Stimulated activated CD8-positive, alpha-beta memory T cell treated with anti-CD3 and anti-CD28 coated beads, Interleukin-7, amount 100 ng/mL, for 24 hours (primary cell): ENCODE measurements around the gene ELL.
"Not testable (repeated sequence)": the region's sequence is repeated elsewhere in the genome, so short reads cannot be mapped to it uniquely, and the experiment has no call there.

Experiments
- DNase-seq: peaks from one replicate; pipeline ENCODE4 v3.0.0-alpha.2; 2020; ENCODE audit warnings: low read depth

ELL gene

DNA sequence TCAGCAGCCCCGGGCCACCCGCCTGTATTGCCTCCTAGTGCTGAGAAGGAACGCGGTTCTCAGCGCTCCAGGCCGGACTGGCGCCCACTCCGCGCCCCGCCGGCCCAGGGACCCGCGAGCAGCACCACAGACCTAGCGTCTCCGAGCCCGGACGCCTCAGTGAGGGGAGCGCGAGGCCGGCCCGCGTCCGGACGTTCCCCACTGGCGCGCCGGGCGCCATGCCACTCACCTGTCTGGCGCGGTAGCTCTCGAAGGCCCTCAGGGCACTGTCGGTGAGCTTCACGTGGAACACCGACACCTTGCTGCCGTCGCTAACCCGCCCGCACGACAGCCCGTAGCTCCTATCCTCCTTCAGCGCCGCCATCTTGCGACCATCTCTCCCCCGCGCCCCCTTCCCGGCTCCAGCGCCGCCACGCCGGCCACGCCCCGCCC, at the start of gene ELL:
ELL (minus strand) TSS at position 379 of the 432 bp plus-strand sequence; CDS start at position 364, 15 bp downstream.
- no peak for DNase-seq

DNA sequence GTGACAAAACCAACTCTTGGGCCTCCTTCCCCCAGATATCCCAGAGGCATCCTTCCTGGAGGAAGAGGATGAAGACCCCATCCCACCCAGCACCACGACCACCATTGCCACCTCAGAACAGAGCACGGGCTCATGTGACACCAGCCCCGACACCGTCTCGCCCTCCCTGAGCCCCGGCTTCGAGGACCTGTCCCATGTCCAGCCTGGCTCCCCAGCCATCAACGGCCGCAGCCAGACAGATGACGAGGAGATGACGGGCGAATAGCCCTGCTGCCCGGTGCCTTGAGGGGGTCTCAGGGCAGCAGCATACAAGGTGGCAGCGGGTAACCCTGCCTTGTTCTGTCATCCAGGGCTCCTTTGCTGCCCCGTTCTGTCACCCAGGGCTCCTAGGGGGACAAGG, 46.5 kb upstream of the ELL start:
- no peak for DNase-seq

DNA sequence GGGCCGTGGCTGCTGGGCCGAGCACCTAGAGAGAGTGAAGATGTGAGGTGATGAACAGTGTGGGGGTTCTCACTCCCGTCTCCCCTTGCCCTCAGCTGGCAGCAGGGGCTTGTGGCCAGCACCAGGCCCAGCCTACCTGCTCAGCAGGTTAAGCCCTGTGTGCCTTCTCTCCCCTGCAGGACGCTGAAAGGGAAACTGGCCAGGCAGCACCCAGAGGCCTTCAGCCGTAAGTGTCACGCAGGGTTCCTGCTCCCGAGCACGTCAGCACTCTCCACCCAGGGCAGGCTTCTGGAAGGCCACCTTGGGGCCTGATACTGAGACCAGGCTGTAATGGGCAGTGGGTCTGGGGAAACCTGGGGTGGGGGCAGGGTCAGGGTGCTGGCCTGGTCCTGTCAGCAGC, 45.1 kb upstream of the ELL start:
- no peak for DNase-seq

DNA sequence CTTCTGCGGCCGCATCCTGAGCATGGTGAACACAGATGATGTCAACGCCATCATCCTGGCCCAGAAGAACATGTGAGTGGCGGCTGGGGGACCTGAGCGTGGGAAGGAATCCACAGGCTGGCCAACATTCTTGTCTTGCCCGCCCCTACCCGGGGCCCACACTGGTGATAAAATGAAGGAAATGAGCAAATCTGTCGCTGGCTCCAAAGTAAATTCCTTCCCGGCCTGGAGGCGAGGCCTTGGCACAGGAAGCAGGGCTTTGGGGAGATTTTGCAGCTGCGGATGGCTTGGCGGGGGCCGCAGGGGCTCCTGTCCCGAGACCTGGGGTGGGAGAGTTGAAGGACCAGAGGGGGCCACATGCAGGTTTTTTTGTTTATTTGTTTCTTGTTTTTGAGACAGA, 40.2 kb upstream of the ELL start:
- no peak for DNase-seq

DNA sequence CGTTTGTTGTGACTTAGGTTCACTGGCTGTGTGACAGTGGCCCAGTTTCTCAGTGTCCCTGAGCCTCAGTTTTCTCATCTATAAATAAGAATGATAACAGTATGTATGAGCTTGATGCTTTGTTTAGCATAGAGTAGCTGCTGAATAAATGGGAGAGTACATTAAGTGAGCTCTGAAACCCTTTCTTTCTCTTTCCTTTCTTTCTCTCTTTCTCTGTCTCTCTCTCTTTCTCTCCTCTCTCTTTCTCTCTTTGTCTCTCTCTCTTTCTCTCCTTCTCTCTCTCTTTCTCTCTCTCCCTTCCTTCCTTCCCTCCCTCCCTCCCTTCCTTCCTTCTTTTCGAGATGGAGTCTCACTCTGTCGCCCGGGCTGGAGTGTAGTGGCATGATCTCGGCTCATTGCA, 37.8 kb upstream of the ELL start:
- no peak for DNase-seq

DNA sequence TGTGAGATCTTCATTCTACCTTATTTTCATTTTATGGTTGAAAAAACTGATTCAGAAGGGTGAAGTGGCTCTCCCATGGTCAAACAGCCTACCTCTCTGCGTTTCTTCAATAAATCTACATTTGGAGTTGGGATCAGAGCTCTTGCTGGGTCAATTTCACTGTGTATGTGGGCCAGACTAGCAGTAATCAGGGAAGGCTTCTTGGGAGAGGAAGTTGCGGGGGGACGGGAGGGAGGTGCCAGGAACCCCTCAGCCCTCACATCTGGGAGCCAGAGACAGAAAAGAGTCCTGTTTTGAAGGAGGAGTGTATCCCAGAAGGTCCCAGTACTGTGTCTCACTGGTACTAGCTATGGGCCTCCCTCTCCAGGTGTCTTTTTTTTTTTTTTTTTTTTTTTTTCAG, 36.7 kb upstream of the ELL start:
- DNase-seq, result no peak

DNA sequence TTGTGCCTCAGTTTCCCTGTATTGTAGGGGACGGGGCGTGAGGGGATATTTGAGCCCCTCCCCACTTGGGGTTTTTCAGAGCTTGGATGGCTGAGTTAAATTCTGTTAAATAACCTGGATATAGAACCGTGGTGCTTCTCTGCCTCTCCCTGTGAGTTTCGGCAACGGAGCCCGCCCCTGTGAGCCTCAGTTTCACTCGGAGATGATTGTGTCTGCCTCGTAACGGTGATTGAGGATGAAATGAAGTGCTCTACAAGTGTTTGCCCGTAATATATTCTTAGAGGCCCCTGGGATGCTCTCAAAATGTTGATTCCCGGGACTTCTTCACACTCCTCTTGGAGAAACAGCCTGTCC, 36.3 kb upstream of the ELL start:
- DNase-seq, result no peak

DNA sequence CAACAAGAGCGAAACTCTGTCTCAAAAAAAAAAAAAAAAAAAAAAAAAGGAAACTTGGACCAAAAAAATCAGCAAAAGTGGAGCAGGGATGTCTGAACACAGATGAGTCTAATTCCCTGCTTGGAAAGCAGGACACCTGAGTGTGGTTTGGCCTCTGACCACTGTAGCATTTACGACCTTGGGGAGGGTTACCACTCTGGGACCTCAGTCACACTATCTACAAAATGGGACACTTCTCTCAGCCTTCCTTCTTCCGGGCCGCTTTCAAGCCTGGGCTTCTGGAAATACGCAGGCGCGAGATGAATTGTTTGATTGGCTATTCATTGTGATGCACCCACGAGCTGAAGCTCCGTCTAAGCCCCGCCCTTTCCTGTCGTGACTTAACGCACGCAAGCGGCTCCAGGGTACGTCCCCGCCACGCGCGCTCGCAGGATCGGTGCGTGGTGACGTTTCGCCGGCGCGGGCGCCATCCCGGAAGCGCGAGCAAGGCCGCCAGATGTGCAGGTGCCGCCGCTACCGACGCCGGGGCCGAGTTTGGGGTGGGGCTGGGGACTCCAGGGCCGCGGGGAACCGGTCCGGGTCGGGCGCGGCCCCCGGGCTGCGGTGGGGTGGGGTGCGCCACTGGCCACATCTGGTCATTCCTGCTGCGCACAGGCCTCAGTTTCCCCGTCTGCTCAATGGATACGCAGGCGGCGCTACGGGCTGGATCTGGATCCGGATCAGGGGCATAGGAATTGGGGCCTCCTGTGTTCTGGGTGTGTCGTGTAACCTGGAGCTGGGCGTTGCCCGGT, 35.7 kb upstream of the ELL start, which contains the start of gene KXD1:
KXD1 (plus strand) TSS at position 460 of the 791 bp plus-strand sequence. CDS start 4,187 bp downstream, outside the sequence.
- DNase-seq, result peak; percentile 96

DNA sequence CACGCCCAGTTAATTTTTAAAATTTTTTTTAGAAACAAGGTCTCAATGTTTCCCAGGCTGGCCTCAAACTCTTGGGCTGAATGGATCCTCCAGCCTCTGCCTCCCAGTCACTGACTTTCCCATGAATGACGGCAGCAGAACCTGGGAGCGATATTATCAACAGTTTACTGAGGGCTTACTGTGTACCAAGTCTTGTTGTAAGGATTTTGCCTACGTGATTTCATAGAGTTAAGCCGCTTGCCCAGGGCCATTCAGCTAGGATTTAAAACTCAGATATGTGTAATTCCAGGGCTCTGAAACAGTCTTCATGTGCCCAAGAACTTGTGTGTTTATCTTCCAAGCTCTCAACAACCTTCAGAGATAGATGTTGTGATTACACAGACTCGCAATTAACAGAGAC, 29.8 kb upstream of the ELL start:
- DNase-seq, result no peak

DNA sequence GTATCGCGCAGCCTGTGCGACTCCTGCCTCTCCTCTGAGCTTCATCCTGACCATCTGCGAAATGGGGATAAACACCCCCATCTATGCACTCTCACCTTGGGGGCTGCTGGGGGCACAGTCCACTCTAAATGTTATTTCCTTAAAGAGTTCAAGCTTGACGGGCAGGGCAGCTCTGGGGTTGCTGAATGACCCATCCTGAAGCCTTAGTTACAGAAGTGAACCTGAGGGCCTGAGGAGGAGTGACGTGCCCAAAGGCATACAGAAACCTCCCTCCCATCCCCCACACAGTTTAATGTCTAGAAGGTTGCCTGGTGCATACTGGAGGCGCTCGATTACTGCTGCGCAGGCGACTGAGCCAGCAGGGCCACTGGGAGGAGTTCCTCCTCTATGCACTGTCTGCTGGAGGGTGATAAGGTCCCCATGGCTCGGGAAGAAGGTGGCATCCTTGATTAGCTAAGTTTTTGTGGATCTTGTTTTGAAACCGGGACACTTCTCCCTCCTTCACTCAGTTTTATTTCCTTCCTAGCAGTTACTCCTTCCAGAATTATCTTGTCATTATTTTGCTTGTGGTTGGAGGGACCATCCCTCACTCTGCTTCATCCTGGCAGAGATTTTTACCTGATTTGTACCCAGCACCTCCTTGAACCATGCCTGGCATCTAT, 22.1 kb upstream of the ELL start:
- peak; percentile 33 for DNase-seq

DNA sequence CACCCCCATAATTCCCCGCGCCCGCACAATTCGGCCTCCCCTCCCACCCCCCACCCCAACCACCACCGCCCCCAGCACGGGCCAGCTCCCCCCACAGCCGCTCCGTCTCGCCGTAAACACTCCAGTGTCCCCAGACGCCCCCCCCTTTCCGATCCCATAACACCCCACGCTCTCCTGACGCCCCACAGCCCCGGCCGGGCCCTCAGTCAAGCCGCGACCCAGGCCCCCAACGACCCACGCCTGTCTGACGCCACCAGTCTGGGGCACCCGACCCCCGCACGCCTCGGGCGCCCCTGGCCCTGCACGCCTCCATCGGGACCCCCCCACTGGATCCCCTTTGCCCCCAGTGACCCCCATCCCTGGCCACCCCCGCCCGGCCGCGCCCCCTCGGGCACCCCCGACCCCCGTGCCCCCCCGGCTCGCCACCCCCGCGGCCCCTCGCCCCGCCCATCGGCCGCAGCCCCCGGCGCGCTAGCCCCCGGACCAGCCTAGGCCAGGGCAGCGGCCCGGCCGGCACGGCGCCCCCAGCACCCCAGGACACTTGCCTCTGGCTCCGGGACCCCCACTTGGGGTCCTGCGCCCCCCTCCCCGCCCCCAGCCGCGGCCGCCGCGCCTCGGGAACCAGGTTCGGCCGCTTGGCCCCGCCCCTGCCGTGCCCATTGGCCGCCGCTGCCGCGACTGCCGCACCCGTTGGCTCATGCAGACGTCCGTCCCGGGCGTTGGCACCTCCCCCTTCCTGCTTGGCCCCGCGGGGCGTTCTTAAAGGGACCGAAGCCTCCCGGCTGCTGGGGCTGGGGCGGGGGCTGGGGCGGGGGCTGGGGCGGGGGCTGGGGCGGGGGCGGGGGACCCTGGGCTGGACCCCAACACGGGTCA, 21.3 kb upstream of the ELL start, which contains the start of gene FKBP8:
FKBP8 (minus strand) TSS at position 633 of the 873 bp plus-strand sequence. CDS start 1,603 bp downstream, outside the sequence.
- DNase-seq, result peak; percentile 91

DNA sequence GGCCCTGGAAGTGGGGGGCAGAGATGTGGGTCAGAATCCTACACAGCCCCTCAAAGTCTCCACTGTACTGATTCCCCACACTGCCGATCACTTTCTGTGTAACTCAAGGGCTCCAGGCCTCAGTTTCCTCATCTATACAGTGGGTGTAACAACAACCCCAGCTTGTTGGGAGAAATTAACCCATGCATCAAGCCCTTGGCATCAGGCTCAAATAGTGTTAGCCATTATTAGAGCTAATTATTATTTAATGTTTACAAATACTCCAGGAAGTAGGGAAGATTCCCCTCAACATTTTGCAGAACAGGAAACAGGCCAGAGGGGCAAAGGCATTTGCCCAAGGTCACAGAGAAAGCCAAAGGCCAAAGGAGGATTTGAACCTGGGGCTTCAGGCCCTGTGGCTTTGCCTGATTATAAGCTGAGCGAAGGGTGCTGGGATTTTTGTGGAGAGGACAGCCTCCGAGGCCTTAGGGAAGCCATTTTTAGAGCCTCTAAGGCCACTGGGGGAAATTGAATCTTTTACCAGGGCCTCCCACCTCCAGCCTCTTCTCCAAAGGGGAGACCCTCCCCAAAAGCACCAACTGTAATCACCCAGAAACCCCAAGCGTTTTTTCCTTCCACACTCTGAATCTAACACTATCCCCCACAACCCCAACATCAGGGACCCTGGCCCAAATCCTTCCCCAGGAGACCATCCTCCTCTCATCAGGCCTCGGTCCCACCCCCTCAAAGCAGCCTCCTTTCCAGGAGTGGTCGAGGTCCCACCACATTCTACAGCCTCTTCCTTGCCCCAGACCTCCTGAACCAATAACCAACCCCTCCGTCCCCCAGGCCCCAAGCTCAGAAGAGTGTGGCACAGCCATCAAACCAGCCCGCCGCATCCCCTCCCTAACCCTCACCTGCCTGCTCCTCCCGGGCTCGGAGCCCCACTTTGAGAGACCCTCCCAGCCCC, 20.4 kb upstream of the ELL start:
- no peak for DNase-seq

DNA sequence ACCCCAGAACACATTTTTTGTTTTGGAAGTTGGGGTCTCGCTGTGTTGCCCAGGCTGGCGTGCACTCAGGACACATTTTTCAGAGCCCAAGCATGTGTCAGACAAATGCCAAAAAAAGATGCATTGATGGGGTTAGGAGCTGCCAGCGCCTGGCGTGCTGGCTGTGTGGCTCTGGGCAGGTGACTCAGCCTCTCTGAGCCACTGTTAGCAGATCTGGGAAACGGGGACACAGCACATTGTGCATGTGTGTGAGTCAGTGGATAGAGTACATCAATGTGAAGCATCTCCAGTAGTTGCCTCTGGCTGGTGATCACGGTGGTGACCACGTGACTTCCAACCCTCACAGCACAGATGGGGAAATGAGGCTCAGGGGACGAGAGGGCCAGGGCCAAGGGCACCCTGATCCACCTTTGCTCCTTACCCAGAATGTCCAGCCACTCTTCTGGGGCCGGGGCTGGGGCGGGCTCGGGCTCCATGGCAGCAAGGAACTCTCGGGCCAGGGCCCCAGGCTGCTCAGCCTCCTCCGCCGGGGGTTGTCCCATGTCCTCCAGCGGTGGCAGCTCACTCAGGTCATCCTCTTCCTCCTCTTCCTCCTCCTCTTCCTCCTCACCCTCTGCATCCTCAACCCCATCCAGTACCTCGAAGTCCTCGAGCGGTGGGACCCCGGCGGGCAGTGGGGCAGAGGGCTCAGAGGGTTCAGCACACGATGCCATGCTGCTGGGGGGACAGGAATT, 19.6 kb upstream of the ELL start:
- DNase-seq, result no peak

DNA sequence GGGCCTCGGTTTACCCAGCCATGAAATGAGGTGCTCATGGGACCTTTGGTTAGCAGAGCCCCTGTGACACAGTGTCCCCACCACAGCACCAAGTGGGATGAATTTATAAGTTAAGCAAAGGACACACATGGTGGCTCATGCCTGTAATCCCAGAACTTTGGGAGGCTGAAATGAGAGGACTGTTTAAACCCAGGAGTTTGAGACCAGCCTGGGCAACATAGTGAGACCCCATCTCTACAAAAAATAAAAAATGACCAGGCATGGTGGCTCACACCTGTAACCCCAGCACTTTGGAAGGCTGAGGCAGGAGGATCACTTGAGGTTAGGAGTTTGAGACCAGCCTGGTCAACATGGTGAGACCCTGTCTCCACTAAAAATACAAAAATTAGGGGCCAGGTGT, 18.3 kb upstream of the ELL start:
- DNase-seq, result not testable (repeated sequence)

DNA sequence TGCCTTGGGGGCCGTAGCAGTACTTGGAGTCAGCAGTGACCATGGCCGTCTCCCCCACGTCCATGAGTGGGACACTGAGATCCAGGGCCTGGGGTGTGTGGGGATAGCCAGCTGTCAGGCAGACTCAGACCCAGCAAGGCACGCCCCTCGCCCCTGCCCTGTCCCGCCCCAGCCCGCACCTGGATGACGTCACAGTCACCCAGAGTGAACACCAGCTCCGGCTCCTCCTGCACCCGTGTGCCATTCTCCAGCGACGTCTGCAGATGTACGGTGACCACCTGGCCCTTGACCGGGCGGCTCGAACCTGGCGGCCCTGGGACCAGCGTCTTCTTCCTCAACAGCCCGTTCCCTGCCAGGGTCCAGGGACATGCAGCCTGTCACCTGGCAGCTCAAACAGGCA, 17.5 kb upstream of the ELL start:
- DNase-seq, result no peak

DNA sequence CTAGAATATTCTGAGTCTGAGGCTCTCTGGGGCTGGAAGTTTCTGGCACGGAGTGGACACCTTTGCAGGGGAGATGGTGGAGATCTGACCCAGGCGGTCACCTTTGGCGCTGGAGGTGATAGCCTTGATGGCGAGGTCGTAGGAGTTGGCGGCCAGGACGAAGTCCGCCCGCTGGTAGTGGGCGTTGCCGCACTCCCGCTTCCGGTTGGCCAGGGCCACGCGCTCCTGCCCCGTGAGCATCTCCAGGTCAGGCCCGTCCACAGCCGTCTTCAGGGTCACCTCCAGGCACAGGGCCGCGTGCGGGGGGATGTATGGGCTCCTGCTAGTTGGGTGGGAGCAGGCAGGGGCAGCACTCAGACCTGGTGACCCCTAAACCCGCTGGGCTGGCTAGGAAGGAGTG, 16.2 kb upstream of the ELL start:
- no peak for DNase-seq

DNA sequence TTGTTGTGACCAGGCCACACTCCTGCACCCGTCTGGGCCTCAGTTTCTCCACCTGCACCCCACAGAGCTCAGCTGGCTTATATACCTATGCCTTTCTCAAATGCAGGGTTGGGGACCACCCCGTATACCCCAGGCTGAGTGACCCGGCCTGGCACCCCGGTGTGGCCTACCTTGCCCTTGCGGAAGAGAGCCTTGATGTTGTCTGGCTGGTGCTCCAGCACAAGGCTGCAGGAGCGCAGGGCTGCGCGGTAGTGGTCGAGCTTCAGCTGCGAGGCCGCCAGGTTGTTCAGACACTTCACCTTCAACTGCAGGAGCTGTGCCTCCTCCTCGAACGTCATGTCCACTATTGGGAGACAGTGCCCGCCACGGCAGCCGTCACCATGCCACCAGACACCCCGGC, 15.6 kb upstream of the ELL start:
- no peak for DNase-seq

DNA sequence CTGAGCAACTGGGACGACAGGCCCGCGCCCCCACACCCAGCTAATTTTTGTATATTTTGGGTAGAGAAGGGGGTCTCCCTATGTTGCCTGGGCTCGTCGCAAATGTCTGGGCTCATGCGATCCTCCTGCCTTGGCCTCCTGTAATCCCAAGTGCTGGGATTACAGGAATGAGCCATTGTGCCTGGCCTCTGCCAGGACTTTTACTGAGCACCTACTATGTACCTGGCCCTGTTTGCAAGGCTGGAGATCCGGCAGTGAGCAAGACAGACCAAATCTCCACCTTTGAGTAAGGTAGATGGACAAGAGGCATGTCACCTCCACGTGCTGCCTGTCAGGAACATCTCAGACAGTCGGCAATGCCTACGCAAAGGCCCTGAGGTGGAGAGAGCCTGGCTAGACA, 14.6 kb upstream of the ELL start:
- DNase-seq, result no peak

DNA sequence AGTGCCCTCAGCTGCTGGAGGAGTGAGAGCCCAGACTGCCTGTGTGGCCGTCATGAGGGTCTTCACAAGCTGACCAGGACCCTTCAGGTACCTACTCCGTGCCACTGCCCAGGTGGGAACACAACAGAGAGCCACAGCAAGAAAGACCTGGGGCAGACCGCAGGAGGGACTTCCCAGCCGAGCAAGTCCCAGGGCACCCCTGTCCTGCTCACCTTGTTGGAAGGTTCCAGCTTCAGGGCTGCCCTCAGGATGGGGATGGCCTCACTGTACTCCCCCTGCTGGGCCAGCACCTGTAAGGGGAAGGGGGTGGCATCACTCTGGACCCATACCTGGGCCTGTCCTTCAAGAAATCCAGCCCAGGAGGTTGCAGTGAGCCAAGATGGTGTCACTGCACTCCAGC, 11.2 kb upstream of the ELL start:
- DNase-seq, result no peak

DNA sequence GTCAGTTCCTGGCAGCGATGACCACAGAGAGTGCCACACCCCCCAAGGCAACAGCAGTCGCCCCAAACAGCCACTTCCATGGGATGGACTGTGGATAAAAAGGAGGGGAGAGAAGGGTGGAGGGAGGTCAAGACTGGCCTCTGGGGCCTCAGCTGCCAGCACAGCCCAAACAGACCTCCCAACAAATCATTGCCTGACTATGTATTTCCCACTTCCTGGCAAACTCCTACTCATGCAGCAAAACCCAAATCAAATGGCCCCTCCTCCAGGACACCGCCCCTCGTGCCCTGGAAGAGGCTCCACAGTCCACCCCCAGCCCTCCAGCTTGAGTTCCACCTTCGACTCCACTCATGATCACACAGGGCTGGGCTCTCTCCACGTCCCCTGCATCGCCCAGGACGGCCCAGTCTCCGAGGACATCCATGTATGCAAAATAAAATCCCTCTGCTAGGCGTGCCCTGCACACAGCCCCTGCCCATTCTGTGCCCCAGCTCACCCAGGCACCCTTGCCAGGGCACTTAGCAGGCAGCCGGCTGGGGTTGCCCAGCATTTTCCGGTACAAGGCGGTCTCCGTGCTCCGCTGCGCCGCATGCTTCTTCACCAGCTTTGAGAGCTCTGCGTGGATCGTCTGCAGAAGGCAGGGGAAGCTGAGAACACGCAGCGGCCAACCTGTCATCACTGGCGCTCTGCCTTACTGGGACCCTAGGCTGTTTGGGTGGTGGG, 10.5 kb upstream of the ELL start:
- DNase-seq, result no peak
